Panc1 (cell line): Measurements from ENCODE around the gene THOC7.

Source experiments
- POLR2AphosphoS5 ChIP-seq: IDR thresholded peaks from 2 replicates; pipeline ENCODE4 v1.6.1; 2012; ENCODE audit warnings: mild to moderate bottlenecking, low read depth, low read length, moderate library complexity
- TCF7L2 ChIP-seq: IDR thresholded peaks from 2 replicates; pipeline ENCODE4 v1.6.1; 2011; ENCODE audit warnings: mild to moderate bottlenecking, low read depth, low read length, inconsistent platforms
- TF ChIP-seq, protein P1 (sequence below): fragments of 450-650 bp; IDR thresholded peaks from 2 replicates; pipeline ENCODE4 v1.5.1; 2017; ENCODE audit warnings: mild to moderate bottlenecking
- TF ChIP-seq, protein P2 (sequence below), 2 experiments: IDR thresholded peaks; 2 replicates each; pipeline ENCODE4 v1.6.1; 2011 to 2012; ENCODE audit warnings: low read depth in 2 of 2, control low read depth in 1 of 2, low read length in 1 of 2, mild to moderate bottlenecking in 1 of 2, moderate library complexity in 1 of 2; ENCODE audit not compliant: insufficient read depth in 1 of 2

DNA sequence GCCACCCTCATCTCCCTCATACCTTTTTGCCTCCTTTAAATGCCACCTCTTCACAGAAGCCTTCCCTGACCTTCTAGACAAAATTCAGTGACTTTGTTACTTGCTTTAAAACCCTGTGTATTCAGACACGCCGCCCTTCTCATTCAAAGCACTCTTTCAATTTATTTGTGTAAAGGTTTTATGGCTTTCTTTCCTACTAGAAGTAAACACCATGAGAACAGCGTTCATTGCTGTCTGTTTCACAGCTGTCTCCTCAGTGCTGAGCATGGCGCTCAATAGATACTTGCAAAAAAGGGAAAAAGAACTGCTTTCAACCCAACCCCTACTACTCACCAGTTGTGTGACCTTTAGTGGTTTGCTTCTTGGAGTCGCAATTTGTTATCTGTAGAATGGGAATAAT lies 17.0 kb upstream of the THOC7 start:
- TF ChIP-seq, protein P1, sequence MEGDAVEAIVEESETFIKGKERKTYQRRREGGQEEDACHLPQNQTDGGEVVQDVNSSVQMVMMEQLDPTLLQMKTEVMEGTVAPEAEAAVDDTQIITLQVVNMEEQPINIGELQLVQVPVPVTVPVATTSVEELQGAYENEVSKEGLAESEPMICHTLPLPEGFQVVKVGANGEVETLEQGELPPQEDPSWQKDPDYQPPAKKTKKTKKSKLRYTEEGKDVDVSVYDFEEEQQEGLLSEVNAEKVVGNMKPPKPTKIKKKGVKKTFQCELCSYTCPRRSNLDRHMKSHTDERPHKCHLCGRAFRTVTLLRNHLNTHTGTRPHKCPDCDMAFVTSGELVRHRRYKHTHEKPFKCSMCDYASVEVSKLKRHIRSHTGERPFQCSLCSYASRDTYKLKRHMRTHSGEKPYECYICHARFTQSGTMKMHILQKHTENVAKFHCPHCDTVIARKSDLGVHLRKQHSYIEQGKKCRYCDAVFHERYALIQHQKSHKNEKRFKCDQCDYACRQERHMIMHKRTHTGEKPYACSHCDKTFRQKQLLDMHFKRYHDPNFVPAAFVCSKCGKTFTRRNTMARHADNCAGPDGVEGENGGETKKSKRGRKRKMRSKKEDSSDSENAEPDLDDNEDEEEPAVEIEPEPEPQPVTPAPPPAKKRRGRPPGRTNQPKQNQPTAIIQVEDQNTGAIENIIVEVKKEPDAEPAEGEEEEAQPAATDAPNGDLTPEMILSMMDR: no peak
- TF ChIP-seq, protein P2, sequence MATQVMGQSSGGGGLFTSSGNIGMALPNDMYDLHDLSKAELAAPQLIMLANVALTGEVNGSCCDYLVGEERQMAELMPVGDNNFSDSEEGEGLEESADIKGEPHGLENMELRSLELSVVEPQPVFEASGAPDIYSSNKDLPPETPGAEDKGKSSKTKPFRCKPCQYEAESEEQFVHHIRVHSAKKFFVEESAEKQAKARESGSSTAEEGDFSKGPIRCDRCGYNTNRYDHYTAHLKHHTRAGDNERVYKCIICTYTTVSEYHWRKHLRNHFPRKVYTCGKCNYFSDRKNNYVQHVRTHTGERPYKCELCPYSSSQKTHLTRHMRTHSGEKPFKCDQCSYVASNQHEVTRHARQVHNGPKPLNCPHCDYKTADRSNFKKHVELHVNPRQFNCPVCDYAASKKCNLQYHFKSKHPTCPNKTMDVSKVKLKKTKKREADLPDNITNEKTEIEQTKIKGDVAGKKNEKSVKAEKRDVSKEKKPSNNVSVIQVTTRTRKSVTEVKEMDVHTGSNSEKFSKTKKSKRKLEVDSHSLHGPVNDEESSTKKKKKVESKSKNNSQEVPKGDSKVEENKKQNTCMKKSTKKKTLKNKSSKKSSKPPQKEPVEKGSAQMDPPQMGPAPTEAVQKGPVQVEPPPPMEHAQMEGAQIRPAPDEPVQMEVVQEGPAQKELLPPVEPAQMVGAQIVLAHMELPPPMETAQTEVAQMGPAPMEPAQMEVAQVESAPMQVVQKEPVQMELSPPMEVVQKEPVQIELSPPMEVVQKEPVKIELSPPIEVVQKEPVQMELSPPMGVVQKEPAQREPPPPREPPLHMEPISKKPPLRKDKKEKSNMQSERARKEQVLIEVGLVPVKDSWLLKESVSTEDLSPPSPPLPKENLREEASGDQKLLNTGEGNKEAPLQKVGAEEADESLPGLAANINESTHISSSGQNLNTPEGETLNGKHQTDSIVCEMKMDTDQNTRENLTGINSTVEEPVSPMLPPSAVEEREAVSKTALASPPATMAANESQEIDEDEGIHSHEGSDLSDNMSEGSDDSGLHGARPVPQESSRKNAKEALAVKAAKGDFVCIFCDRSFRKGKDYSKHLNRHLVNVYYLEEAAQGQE (IDR thresholded peaks at IDR 0.05; ENCODE audit: insufficient read depth in 1 of 2, low read depth in 2 of 2, low read length in 1 of 2): no peak
- TF ChIP-seq TCF7L2 (no peak), POLR2AphosphoS5 (no peak)
